Sigmoid colon (tissue), 7 donors: ENCODE measurements around the gene TMEM130. TPM values are rescaled to one million over a fixed set of nuclear protein-coding genes. Genes with fewer than 3 reads are reported as not detected.

ENCODE experiments used
- DNase-seq: peaks from one replicate; pipeline ENCODE4 v3.0.0-alpha.2; 2019
- H3K27ac ChIP-seq, 4 donors: fragments of 200-600 bp; sonication (generic); one replicate each; pipeline ENCODE4 v1.5.1; 2016 to 2019; ENCODE audit warnings: mild to moderate bottlenecking in 1 of 4
- H3K27me3 ChIP-seq, 3 donors: fragments of 200-600 bp; sonication (generic); one replicate each; pipeline ENCODE4 v1.5.1; 2019; ENCODE audit warnings: mild to moderate bottlenecking in 1 of 3
- H3K36me3 ChIP-seq, 4 donors: fragments of 200-600 bp; sonication (generic); one replicate each; pipeline ENCODE4 v1.5.1; 2016 to 2019
- H3K4me1 ChIP-seq, 4 donors: fragments of 200-600 bp; sonication (generic); one replicate each; pipeline ENCODE4 v1.5.1; 2017 to 2019
- H3K4me3 ChIP-seq, 4 donors: fragments of 200-600 bp; sonication (generic); one replicate each; pipeline ENCODE4 v1.5.1; 2017 to 2019; ENCODE audit warnings: mild to moderate bottlenecking in 2 of 4, moderate library complexity in 1 of 4
- H3K9me3 ChIP-seq, 4 donors: fragments of 200-600 bp in 3 of 4; sonication (generic) in 3 of 4; one replicate each; pipeline versions ENCODE4 v1.5.1 to v1.6.1; 2013 to 2019
- CTCF ChIP-seq, 4 experiments: fragments of 450-650 bp in 3 of 4; fragments of 200-600 bp in 1 of 4; IDR thresholded peaks; one replicate each; pipeline ENCODE4 v1.5.1; 2016 to 2019; ENCODE audit warnings: antibody characterized with exemption in 4 of 4, mild to moderate bottlenecking in 3 of 4, moderate library complexity in 2 of 4
- EP300 ChIP-seq, 4 donors: sonication (generic); formaldehyde crosslinking; IDR thresholded peaks; one replicate each; pipeline ENCODE4 v1.6.1; 2017; ENCODE audit warnings: antibody characterized with exemption in 4 of 4
- POLR2A ChIP-seq, 2 donors: fragments of 450-650 bp; IDR thresholded peaks; one replicate each; pipeline ENCODE4 v1.6.1; 2016; ENCODE audit warnings: antibody characterized with exemption in 2 of 2, mild to moderate bottlenecking in 2 of 2, moderate library complexity in 2 of 2
- POLR2AphosphoS5 ChIP-seq, 4 donors: sonication (generic); formaldehyde crosslinking; IDR thresholded peaks; one replicate each; pipeline ENCODE4 v1.6.1; 2017; ENCODE audit warnings: antibody characterized with exemption in 4 of 4
- WGBS, 2 donors: extraction: QIAGEN DNeasy Blood & Tissue Kit; methylation state at CpG; one replicate each; pipeline ENCODE4 v1.1.7; 2013; 5-methylcytosine and 5-hydroxymethylcytosine counted together
- intact Hi-C: fragments of 100-400 bp; cut with DNase I; formaldehyde crosslinking; loops from one replicate; pipeline ENCODE4 v1.15.1; 2023
- polyA plus RNA-seq, 3 donors: library from polyadenylated mRNA; stranded (reverse); fragments of 200-250 nt; gene quantifications; one replicate each; pipeline ENCODE4 v1.2.3, GENCODE V29; 2013
- total RNA-seq, 4 donors: library from RNA; depleted of rRNA; stranded (reverse); fragments of >200 nt; gene quantifications; one replicate each; pipeline ENCODE4 v1.1.0, GENCODE V29; 2016
- donor health status: healthy with polysubstance abuse.
- donor health status: Bipolar disorder and iron deficiency.
- donor health status: healthy.

TMEM130 gene
- total and polyA plus RNA-seq, 7 donors: 2.1 to 3.3 (median 3.0) TPM; not detected in 2

GRCh38 chr7:98862716-98863420 is 6.9 kb downstream of the TMEM130 start:
- no peak for TF ChIP-seq CTCF (IDR thresholded peaks at IDR 0.05)
- no peak for TF ChIP-seq POLR2A (IDR thresholded peaks at IDR 0.05)
- no peak for TF ChIP-seq POLR2AphosphoS5 (IDR thresholded peaks at IDR 0.05)
- no peak for TF ChIP-seq EP300 (IDR thresholded peaks at IDR 0.05)
- Histone ChIP-seq H3K27ac (no peak overlapping the region), H3K27me3 (peaks cover 0 to 5% (median 0%) of the 10 kb centered on the region in 3 donors), H3K9me3 (no peaks in the 10 kb centered on the region), H3K36me3 (no peaks in the 10 kb centered on the region), H3K4me1 (peaks cover 0 to 5% (median 0%) of the 10 kb centered on the region in 4 donors), H3K4me3 (no peak overlapping the region)
- no peak for DNase-seq
- 92 to 94% methylated on average over 29 of the region's 29 CpGs for WGBS, 2 donors
- intact Hi-C loops: no loop called here

- H3K4me1 ChIP-seq: peaks cover 0 to 1% (median 0%) of the 10 kb centered on the region in 4 donors
- 77 to 82% methylated on average over 4 of the region's 4 CpGs for WGBS, 2 donors
- H3K9me3 ChIP-seq: no peaks in the 10 kb centered on the region
- intact Hi-C loops: no loop called here
- H3K36me3 ChIP-seq: no peaks in the 10 kb centered on the region
- H3K27ac ChIP-seq: no peak overlapping the region
- TF ChIP-seq POLR2AphosphoS5 (IDR thresholded peaks at IDR 0.05) (no peak), POLR2A (IDR thresholded peaks at IDR 0.05) (no peak), EP300 (IDR thresholded peaks at IDR 0.05) (no peak), CTCF (IDR thresholded peaks at IDR 0.05) (no peak)
- H3K4me3 ChIP-seq: no peak overlapping the region
- DNase-seq: no peak
- peaks cover 0 to 5% (median 0%) of the 10 kb centered on the region in 3 donors for H3K27me3 ChIP-seq
Observed at GRCh38 chr7:98862203-98862602, 7.6 kb downstream of the TMEM130 start.

GRCh38 chr7:98860071-98860470 is 9.7 kb downstream of the TMEM130 start:
- Histone ChIP-seq H3K27me3 (peaks cover 0 to 5% (median 0%) of the 10 kb centered on the region in 3 donors), H3K4me3 (no peak overlapping the region), H3K27ac (no peak overlapping the region), H3K9me3 (no peaks in the 10 kb centered on the region), H3K36me3 (no peaks in the 10 kb centered on the region), H3K4me1 (no peaks in the 10 kb centered on the region)
- DNase-seq: no peak
- WGBS, 2 donors: 57 to 68% methylated on average over 12 of the region's 12 CpGs
- TF ChIP-seq CTCF (IDR thresholded peaks at IDR 0.05): no peak
- TF ChIP-seq POLR2A (IDR thresholded peaks at IDR 0.05): no peak
- no peak for TF ChIP-seq EP300 (IDR thresholded peaks at IDR 0.05)
- no peak for TF ChIP-seq POLR2AphosphoS5 (IDR thresholded peaks at IDR 0.05)
- intact Hi-C loops: no loop called here

- Histone ChIP-seq H3K27me3 (peaks cover 0 to 5% (median 0%) of the 10 kb centered on the region in 3 donors), H3K9me3 (no peaks in the 10 kb centered on the region), H3K36me3 (no peaks in the 10 kb centered on the region), H3K4me1 (no peaks in the 10 kb centered on the region), H3K4me3 (no peak overlapping the region), H3K27ac (no peak overlapping the region)
- WGBS, 2 donors: 74 to 79% methylated on average over 24 of the region's 24 CpGs
- intact Hi-C loops: no loop called here
- TF ChIP-seq EP300 (IDR thresholded peaks at IDR 0.05) (no peak), CTCF (IDR thresholded peaks at IDR 0.05) (no peak), POLR2AphosphoS5 (IDR thresholded peaks at IDR 0.05) (no peak), POLR2A (IDR thresholded peaks at IDR 0.05) (no peak)
- DNase-seq: no peak
Observed at GRCh38 chr7:98855610-98856422, 14.0 kb downstream of the TMEM130 start.
